ENCODE results near the gene SUSD1.

DNA sequence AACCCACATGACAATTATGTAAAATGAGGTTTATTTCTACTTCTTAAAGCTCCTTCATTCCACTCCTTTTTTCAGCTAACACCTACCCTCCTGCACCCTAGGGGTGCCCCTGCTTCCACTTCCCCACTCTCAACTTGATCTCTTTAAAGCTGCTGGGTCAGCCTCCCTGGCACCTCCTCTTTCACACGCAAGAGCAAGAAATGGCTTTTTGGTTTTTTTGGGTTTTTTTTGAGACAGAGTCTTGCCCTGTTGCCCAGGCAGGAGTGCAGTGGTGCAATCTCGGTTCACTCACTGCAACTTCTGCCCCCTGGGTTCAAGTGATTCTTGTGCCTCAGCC, 64.4 kb downstream of the SUSD1 start:
- TF ChIP-seq, protein P1, sequence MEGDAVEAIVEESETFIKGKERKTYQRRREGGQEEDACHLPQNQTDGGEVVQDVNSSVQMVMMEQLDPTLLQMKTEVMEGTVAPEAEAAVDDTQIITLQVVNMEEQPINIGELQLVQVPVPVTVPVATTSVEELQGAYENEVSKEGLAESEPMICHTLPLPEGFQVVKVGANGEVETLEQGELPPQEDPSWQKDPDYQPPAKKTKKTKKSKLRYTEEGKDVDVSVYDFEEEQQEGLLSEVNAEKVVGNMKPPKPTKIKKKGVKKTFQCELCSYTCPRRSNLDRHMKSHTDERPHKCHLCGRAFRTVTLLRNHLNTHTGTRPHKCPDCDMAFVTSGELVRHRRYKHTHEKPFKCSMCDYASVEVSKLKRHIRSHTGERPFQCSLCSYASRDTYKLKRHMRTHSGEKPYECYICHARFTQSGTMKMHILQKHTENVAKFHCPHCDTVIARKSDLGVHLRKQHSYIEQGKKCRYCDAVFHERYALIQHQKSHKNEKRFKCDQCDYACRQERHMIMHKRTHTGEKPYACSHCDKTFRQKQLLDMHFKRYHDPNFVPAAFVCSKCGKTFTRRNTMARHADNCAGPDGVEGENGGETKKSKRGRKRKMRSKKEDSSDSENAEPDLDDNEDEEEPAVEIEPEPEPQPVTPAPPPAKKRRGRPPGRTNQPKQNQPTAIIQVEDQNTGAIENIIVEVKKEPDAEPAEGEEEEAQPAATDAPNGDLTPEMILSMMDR (IDR thresholded peaks at IDR 0.05): no peak
- no peak for TF ChIP-seq POLR2A (IDR thresholded peaks at IDR 0.05)

Data from stomach (tissue), 4 donors.